ENCODE results near the gene C1QTNF4.

The C1QTNF4 gene

DNA sequence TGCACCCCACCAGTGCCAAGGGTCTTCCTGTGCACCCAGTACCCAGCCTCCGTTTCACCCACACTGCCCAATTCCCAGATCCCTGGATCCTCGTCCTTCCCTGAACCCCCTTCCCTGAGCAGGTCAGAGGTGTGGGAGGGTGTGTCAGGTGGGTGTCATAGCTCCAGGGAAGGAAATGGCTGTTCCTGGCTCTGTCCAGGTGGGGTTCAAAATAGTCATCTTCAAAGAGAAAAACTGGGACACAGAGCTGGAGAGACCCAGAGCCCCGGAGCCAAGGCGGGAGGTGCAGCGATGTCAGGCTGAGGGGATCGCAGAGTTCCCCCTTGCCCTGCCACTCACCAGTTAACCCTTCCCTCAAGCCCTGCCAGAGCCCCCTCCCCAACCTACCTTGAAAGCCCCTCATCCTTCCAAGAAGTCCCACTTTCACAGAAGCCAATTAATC lies 698 bp downstream of the C1QTNF4 start:
- DNase-seq (ENCODE audit: low read depth in 2 of 3, low spot score in 2 of 3), result no peak

GRCh38 chr11:47592970-47593369 lies 1.2 kb downstream of the C1QTNF4 start:
- DNase-seq (ENCODE audit: low read depth in 2 of 3, low spot score in 2 of 3), result no peak

- no peak for DNase-seq (ENCODE audit: low read depth in 2 of 3, low spot score in 2 of 3)
Observed at GRCh38 chr11:47592251-47592650, 2.0 kb downstream of the C1QTNF4 start.

- no peak for DNase-seq (ENCODE audit: low read depth in 2 of 3, low spot score in 2 of 3)
Observed at GRCh38 chr11:47591764-47592163, 2.4 kb downstream of the C1QTNF4 start.

- no peak for DNase-seq (ENCODE audit: low read depth in 2 of 3, low spot score in 2 of 3)
Observed at GRCh38 chr11:47589977-47590861, 4.0 kb downstream of the C1QTNF4 start.

DNA sequence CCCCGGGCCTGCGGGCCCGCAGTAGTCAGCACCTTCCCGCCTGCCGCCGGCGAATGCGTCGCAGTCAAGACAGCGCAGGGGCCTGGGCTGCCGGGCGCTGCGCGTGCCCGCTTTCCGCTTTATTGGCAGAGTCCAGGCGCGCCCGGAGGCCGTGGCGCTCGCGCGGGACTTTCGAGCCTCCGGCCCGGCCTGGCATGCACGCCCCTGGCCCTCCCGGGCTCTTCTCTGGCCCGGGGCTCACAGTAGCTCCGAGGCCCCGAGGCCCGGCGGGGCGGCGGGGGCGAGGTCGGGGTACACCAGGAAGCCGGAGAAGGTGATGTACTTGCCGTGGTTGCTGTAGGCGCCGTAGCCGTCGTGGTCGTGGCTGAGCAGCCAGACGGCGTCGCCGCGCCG lies 4.6 kb downstream of the C1QTNF4 start:
- DNase-seq (ENCODE audit: low read depth in 2 of 3, low spot score in 2 of 3), result no peak

DNA sequence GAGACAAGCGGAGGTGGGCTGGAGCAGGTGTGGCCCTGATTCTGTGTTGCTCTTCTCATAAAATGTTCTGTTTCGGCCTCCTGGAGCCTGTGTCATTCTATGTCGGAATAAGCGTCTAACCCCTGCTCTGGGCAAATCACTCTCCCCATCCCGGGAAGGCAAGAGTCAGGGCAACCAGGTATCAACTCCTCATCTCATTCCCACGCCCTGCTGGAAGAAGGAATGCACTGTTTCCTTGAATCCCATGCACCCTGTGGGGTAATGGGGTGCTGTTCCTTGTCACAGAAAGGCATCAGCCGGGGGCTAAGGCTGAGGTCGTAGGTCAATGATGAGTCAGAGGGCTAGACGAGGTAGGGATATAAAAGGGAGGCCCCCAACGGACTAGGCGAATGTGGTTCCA lies 5.1 kb downstream of the C1QTNF4 start:
- no peak for DNase-seq (ENCODE audit: low read depth in 2 of 3, low spot score in 2 of 3)

- DNase-seq (ENCODE audit: low read depth in 2 of 3, low spot score in 2 of 3), result no peak
Observed at GRCh38 chr11:47587723-47588326, 6.4 kb downstream of the C1QTNF4 start.

GRCh38 chr11:47587039-47587716 lies 7.0 kb downstream of the C1QTNF4 start:
- no peak for DNase-seq (ENCODE audit: low read depth in 2 of 3, low spot score in 2 of 3)

GRCh38 chr11:47586098-47586855 lies 7.9 kb downstream of the C1QTNF4 start, which contains the start of gene FAM180B:
Gene FAM180B (plus strand): TSS chr11:47586678. CDS start chr11:47586769, 91 bp downstream.
- no peak for DNase-seq (ENCODE audit: low read depth in 2 of 3, low spot score in 2 of 3)

DNA sequence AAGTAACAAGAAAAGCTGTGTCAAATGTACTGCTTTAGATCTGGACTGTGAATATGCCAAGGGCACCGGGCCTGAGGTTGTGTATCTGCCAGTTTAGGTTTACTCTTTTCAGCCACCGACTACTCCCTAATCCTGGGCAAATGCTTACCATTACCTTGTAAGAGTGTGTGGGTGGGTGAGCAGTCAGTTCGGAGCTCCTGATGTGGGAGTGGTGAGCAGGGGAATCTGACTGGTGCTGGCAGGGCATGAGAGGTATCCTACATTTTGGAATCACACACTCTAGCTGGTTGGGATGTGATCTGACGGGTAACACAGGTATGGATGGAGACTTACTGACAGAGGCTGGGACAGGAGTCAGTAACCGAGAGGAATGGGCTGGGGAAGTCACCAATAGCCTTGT lies 10.4 kb downstream of the C1QTNF4 start:
- no peak for DNase-seq (ENCODE audit: low read depth in 2 of 3, low spot score in 2 of 3)

GRCh38 chr11:47578524-47579494 lies 15.4 kb downstream of the C1QTNF4 start, which contains the start of the genes KBTBD4 and NDUFS3:
Gene KBTBD4 (minus strand): TSS chr11:47578970. CDS start chr11:47578951, 19 bp downstream.
Gene NDUFS3 (plus strand): TSS chr11:47579074. CDS start chr11:47579092, 18 bp downstream.
- peak; percentile 76 to 93 (median 93) for DNase-seq (ENCODE audit: low read depth in 2 of 3, low spot score in 2 of 3)

DNA sequence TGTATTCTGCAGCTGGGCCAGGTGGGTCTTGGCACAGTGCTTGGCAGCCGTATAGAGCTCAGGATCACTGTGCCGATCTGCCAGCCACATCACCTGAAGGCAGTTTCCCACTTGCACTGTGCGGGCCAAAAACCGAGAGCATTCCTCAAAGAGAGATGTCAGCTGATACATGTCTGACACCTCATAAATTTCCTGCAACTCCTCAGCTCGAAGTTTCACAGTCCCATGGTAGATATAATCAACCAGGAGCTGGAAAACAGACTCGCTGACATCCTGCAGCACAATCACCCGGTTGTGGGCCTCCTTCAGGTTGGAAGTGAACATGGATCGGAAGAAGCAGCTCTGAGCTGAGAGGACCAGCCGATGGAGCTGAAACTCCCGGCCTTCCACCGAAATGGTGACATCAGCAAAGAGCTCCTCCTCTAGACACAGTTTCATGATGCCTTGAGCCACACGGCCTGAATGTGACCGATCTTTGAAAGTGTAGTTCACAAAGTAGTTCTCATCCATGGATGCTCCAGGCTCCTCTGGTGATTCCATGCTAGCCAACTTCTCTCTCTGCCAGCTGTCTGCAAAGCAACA lies 16.7 kb downstream of the C1QTNF4 start:
- DNase-seq (ENCODE audit: low read depth in 2 of 3, low spot score in 2 of 3), result no peak

GRCh38 chr11:47573321-47573720 lies 20.9 kb downstream of the C1QTNF4 start:
- no peak for DNase-seq (ENCODE audit: low read depth in 2 of 3, low spot score in 2 of 3)

DNA sequence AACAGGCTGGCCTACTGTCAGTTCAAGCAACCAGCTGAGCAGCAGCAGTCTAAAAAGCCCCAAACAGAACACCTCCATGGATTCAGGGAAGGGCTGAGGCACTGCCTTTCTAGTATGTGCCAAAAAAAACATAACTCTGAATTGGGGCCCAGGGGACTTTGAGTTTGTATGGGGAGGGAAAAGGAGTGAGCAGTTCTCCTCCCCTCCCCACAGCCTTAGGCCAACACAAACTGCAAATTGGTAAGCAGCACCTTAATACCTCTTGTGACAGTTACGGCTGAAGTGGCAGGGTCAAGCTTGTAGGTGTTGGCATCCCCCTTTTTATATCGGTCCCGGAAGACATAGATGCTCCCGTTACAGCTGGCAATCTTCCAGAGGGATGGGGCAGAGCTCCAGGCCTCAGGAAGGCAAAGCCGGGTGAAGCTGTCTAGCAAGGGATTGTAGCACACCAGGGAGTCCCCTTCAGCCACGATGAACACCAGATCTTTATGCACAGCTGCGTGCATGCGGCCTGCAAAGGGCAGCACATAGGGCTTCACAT lies 21.4 kb downstream of the C1QTNF4 start:
- no peak for DNase-seq (ENCODE audit: low read depth in 2 of 3, low spot score in 2 of 3)

GRCh38 chr11:47571895-47572294 lies 22.3 kb downstream of the C1QTNF4 start:
- DNase-seq (ENCODE audit: low read depth in 2 of 3, low spot score in 2 of 3), result no peak

DNA sequence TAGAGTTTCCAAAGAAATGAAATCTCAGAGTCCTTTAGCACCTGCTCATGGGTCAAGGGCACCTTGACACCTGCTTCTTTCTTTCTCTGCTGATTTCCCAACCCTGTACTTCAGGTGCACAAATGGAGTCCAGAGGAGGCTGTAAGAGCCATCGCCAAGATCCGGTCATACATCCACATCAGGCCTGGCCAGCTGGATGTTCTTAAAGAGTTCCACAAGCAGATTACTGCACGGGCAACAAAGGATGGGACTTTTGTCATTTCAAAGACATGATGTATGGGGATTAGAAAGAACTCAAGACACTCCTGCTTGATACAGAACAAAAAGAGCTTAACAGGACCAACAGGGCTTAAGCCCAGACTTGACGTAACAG lies 22.9 kb downstream of the C1QTNF4 start:
- no peak for DNase-seq (ENCODE audit: low read depth in 2 of 3, low spot score in 2 of 3)

DNA sequence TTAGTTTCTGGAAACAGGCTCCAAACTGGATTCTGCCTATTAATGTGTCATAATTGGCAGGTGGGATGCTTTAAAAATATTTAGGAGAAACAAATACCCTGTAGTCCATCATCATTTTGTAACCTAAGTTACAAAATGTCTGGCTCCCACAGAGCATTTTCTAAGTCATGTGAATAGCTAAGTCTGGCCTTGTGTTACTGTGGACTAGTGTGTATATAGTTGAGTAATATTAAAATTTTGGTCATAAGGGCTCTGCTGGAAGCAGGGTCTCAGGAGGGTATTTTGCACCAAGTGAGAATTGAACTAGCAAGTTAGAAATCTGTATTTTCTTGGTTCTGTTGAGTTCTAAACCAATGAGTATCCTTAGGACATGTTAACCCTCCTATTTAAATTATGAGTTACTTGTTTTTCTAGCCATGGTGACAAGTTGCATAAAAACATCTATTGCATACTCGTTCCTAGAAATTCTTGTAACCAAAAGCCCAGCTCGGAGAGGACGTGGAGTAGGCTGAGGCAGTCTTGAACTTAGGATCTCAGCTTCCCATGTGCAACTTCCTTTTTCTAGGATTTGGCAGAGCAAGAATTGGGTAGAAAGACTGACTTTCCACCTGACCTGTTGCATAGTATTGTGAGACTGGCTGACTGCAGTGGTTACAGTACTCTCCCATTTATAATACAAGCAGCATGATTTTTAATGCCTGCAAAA lies 23.4 kb downstream of the C1QTNF4 start:
- no peak for DNase-seq (ENCODE audit: low read depth in 2 of 3, low spot score in 2 of 3)

DNA sequence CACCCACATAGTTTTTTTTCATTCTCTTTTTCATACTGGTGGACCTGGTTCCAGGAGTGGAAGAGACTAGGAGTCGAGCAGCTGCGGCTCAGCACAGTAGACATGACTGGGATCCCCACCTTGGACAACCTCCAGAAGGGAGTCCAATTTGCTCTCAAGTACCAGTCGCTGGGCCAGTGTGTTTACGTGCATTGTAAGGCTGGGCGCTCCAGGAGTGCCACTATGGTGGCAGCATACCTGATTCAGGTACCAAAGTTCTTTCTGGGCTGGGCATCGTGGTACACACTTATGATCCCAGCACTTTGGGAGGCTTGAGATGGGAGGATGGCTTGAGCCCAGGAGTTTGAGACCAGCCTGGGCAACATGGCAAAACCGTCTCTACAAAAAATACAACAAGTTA lies 24.6 kb downstream of the C1QTNF4 start:
- no peak for DNase-seq (ENCODE audit: low read depth in 2 of 3, low spot score in 2 of 3)
